Mammary epithelial cell (primary cell): Measurements from ENCODE around the gene PTPN7.

Source experiments
- EZH2 ChIP-seq: IDR thresholded peaks from 2 replicates; pipeline ENCODE4 v1.6.1; 2012; ENCODE audit warnings: low read length, inconsistent platforms, borderline replicate concordance
- TF ChIP-seq, protein P1 (sequence below), 2 donors: IDR thresholded peaks in 1 of 2; conservative IDR thresholded peaks in 1 of 2; 2 replicates each; pipeline ENCODE4 v1.5.1; 2011 to 2012; ENCODE audit warnings: inconsistent platforms in 2 of 2, low read length in 2 of 2, mild to moderate bottlenecking in 2 of 2, control low read depth in 1 of 2, low read depth in 1 of 2; ENCODE audit not compliant: insufficient read depth in 1 of 2; ENCODE audit errors: extremely low read depth in 1 of 2

DNA sequence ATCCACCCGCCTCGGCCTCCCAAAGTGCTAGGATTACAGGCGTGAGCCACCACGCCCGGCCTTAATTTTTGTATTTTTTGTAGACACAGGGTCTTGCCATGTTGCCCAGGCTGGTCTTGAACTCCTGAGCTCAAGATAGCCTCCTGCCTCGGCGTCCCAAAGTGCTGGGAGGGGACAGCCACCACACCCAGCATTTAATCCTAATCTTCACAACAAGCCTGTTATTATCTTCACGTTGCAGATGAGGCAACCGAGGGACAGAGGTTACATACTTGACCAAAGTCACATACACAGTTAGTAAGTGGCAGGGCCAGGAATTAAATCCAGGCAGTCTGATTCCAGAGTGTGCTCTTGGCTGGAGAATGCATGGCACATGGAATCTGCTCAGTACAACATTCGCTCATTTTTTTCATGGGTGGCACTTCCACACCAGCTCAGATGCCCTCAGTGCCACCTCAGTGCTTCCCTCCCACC lies 42.5 kb downstream of the PTPN7 start:
- TF ChIP-seq, protein P1, sequence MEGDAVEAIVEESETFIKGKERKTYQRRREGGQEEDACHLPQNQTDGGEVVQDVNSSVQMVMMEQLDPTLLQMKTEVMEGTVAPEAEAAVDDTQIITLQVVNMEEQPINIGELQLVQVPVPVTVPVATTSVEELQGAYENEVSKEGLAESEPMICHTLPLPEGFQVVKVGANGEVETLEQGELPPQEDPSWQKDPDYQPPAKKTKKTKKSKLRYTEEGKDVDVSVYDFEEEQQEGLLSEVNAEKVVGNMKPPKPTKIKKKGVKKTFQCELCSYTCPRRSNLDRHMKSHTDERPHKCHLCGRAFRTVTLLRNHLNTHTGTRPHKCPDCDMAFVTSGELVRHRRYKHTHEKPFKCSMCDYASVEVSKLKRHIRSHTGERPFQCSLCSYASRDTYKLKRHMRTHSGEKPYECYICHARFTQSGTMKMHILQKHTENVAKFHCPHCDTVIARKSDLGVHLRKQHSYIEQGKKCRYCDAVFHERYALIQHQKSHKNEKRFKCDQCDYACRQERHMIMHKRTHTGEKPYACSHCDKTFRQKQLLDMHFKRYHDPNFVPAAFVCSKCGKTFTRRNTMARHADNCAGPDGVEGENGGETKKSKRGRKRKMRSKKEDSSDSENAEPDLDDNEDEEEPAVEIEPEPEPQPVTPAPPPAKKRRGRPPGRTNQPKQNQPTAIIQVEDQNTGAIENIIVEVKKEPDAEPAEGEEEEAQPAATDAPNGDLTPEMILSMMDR (conservative IDR thresholded peaks at IDR 0.05 in 1 of 2, IDR thresholded peaks at IDR 0.05 in 1 of 2; ENCODE audit: extremely low read depth in 1 of 2, insufficient read depth in 1 of 2, low read depth in 1 of 2, low read length in 2 of 2): no peak
- no peak for TF ChIP-seq EZH2
